ENCODE measurements around the gene KAT5. TPM values are rescaled to one million over a fixed set of nuclear protein-coding genes. Genes with fewer than 3 reads are reported as not detected.
"Not testable (repeated sequence)": the region's sequence is repeated elsewhere in the genome, so short reads cannot be mapped to it uniquely, and the experiment has no call there.

Gene KAT5
- total RNA-seq, 1 donor from 2014 or later, result 66.5 TPM

- TF ChIP-seq CTCF (IDR thresholded peaks at IDR 0.05), result no peak
- no peak for DNase-seq (ENCODE audit: extremely low spot score, unreplicated experiment)
- Mint-ChIP-seq H3K27me3 (ENCODE audit: unreplicated experiment) (peaks cover 55% of the 10 kb centered on the region), H3K4me1 (ENCODE audit: unreplicated experiment) (peaks cover 2% of the 10 kb centered on the region), H3K36me3 (ENCODE audit: unreplicated experiment) (no peaks in the 10 kb centered on the region), H3K27ac (ENCODE audit: unreplicated experiment) (no peak overlapping the region), H3K9me3 (ENCODE audit: unreplicated experiment) (no peaks in the 10 kb centered on the region), H3K4me3 (ENCODE audit: unreplicated experiment) (no peak overlapping the region)
Observed at GRCh38 chr11:65701686-65702085, 10.4 kb upstream of the KAT5 start.

GRCh38 chr11:65703846-65704245 lies 8.2 kb upstream of the KAT5 start:
- Mint-ChIP-seq H3K27ac (ENCODE audit: unreplicated experiment) (no peak overlapping the region), H3K27me3 (ENCODE audit: unreplicated experiment) (peaks cover 50% of the 10 kb centered on the region), H3K4me1 (ENCODE audit: unreplicated experiment) (peaks cover 2% of the 10 kb centered on the region), H3K9me3 (ENCODE audit: unreplicated experiment) (no peaks in the 10 kb centered on the region), H3K36me3 (ENCODE audit: unreplicated experiment) (no peaks in the 10 kb centered on the region), H3K4me3 (ENCODE audit: unreplicated experiment) (no peak overlapping the region)
- no peak for DNase-seq (ENCODE audit: extremely low spot score, unreplicated experiment)
- no peak for TF ChIP-seq CTCF (IDR thresholded peaks at IDR 0.05)

- H3K4me3 Mint-ChIP-seq (ENCODE audit: unreplicated experiment); H3K36me3 Mint-ChIP-seq (ENCODE audit: unreplicated experiment); H3K4me1 Mint-ChIP-seq (ENCODE audit: unreplicated experiment); H3K27ac Mint-ChIP-seq (ENCODE audit: unreplicated experiment); H3K9me3 Mint-ChIP-seq (ENCODE audit: unreplicated experiment): not testable (repeated sequence)
- H3K27me3 Mint-ChIP-seq (ENCODE audit: unreplicated experiment), result peaks cover 32% of the 10 kb centered on the region
- DNase-seq (ENCODE audit: extremely low spot score, unreplicated experiment), result peak; percentile 90
- peak; percentile 77 for TF ChIP-seq CTCF (IDR thresholded peaks at IDR 0.05)
Observed at GRCh38 chr11:65706303-65706763, 5.7 kb upstream of the KAT5 start.

- not testable (repeated sequence) for H3K27ac Mint-ChIP-seq (ENCODE audit: unreplicated experiment); H3K4me3 Mint-ChIP-seq (ENCODE audit: unreplicated experiment); H3K9me3 Mint-ChIP-seq (ENCODE audit: unreplicated experiment); H3K36me3 Mint-ChIP-seq (ENCODE audit: unreplicated experiment); H3K4me1 Mint-ChIP-seq (ENCODE audit: unreplicated experiment); DNase-seq (ENCODE audit: extremely low spot score, unreplicated experiment)
- peaks cover 27% of the 10 kb centered on the region for H3K27me3 Mint-ChIP-seq (ENCODE audit: unreplicated experiment)
Observed at GRCh38 chr11:65707002-65707401, 5.0 kb upstream of the KAT5 start.

- Mint-ChIP-seq H3K27me3 (ENCODE audit: unreplicated experiment) (peaks cover 14% of the 10 kb centered on the region), H3K9me3 (ENCODE audit: unreplicated experiment) (no peaks in the 10 kb centered on the region), H3K4me1 (ENCODE audit: unreplicated experiment) (peaks cover 14% of the 10 kb centered on the region), H3K27ac (ENCODE audit: unreplicated experiment) (no peak overlapping the region), H3K36me3 (ENCODE audit: unreplicated experiment) (peaks cover under 1% of the 10 kb centered on the region), H3K4me3 (ENCODE audit: unreplicated experiment) (no peak overlapping the region)
- no peak for TF ChIP-seq CTCF (IDR thresholded peaks at IDR 0.05)
- no peak for DNase-seq (ENCODE audit: extremely low spot score, unreplicated experiment)
Observed at GRCh38 chr11:65708451-65708850, 3.6 kb upstream of the KAT5 start.

- peaks cover 9% of the 10 kb centered on the region for H3K36me3 Mint-ChIP-seq (ENCODE audit: unreplicated experiment)
- H3K4me3 Mint-ChIP-seq (ENCODE audit: unreplicated experiment), result no peak overlapping the region
- peaks cover 18% of the 10 kb centered on the region for H3K4me1 Mint-ChIP-seq (ENCODE audit: unreplicated experiment)
- no peaks in the 10 kb centered on the region for H3K9me3 Mint-ChIP-seq (ENCODE audit: unreplicated experiment)
- peaks cover 7% of the 10 kb centered on the region for H3K27me3 Mint-ChIP-seq (ENCODE audit: unreplicated experiment)
- H3K27ac Mint-ChIP-seq (ENCODE audit: unreplicated experiment), result no peak overlapping the region
- no peak for TF ChIP-seq CTCF (IDR thresholded peaks at IDR 0.05)
- DNase-seq (ENCODE audit: extremely low spot score, unreplicated experiment), result no peak
Observed at GRCh38 chr11:65709661-65710060, 2.4 kb upstream of the KAT5 start.
